Measurements from ENCODE around the gene FCHO2. TPM values are rescaled to one million over a fixed set of nuclear protein-coding genes. Genes with fewer than 3 reads are reported as not detected.

FCHO2 gene
- total and polyA plus RNA-seq, 2 donors (not counting 3 experiments of a cell fraction or from before 2014, with no cell fraction given): 12.0 to 25.2 TPM

GRCh38 chr5:73030531-73030930, 74.7 kb downstream of the FCHO2 start:
- ChIA-PET CTCF (interaction anchor here (0.8 to 1.0 kb wide), 2 partner anchors 21 to 74 kb away, joined by 3 to 4 read pairs; no protein-coding TSS in a partner anchor), POLR2A (no interaction called here)
- Histone ChIP-seq H3K79me2 (ENCODE audit: control insufficient read depth, insufficient read depth, low read length) (no peaks in the 10 kb centered on the region), H3K4me2 (ENCODE audit: insufficient read depth, low read length) (no peak overlapping the region), H4K20me1 (replicated peaks; ENCODE audit: control insufficient read depth, extremely low read depth, insufficient read depth, low read length) (no peaks in the 10 kb centered on the region), H3K9me1 (replicated peaks; ENCODE audit: control insufficient read depth, extremely low read depth, insufficient read depth, low read length) (peaks cover 2% of the 10 kb centered on the region), H3K4me1 (ENCODE audit: control insufficient read depth, extremely low read depth, insufficient read depth, low read length) (peaks cover 16% of the 10 kb centered on the region), H3K9me3 (replicated peaks; ENCODE audit: control insufficient read depth, insufficient read depth, low read length) (no peaks in the 10 kb centered on the region), H3K27me3 (ENCODE audit: control insufficient read depth in 2 of 2, insufficient read depth in 2 of 2, low read length in 2 of 2) (no peaks in the 10 kb centered on the region), H3K4me3 (replicated peaks in 1 of 3; ENCODE audit: insufficient read depth in 1 of 3, low read depth in 1 of 3, low read length in 3 of 3) (no peak overlapping the region), H3K9ac (replicated peaks; ENCODE audit: extremely low read depth, insufficient read depth, low read length) (no peak overlapping the region), H3K27ac (ENCODE audit: insufficient read depth, low read depth, low read length) (peak overlapping the region; percentile 26), H2AFZ (ENCODE audit: low read depth, low read length) (no peak overlapping the region), H3K36me3 (ENCODE audit: control insufficient read depth in 2 of 2, extremely low read depth in 1 of 2, insufficient read depth in 2 of 2, low read length in 2 of 2) (no peaks in the 10 kb centered on the region)
- TF ChIP-seq EZH2 (IDR thresholded peaks at IDR 0.05; ENCODE audit: borderline replicate concordance, low read depth, low read length, severe bottlenecking): no peak
- TF ChIP-seq GATA2 (IDR thresholded peaks at IDR 0.05; ENCODE audit: insufficient read depth, insufficient read length, low read depth, low read length): no peak
- TF ChIP-seq FOS (IDR thresholded peaks at IDR 0.05; ENCODE audit: borderline replicate concordance, insufficient read depth, low read length): no peak
- no peak for TF ChIP-seq CTCF (IDR thresholded peaks at IDR 0.05; ENCODE audit: extremely low read depth in 1 of 2, insufficient read depth in 1 of 2, low read depth in 1 of 2, low read length in 2 of 2)
- no peak for TF ChIP-seq JUN (IDR thresholded peaks at IDR 0.05; ENCODE audit: borderline replicate concordance, insufficient read depth, insufficient read length, low read depth)
- TF ChIP-seq MYC (IDR thresholded peaks at IDR 0.05; ENCODE audit: low read depth, low read length): no peak
- no peak for TF ChIP-seq MAX (IDR thresholded peaks at IDR 0.05; ENCODE audit: insufficient read depth, insufficient read length)
- dilution Hi-C loops (cut with MboI; ENCODE audit: extremely low pct_ligation_motif_present, low sequenced_read_pairs): no loop called here
- no peak for DNase-seq (ENCODE audit: low read depth, low spot score)
- no TSS peak for BruUV-seq (replicated peaks)
- FAIRE-seq: no peak
- intact Hi-C loops (cut with micrococcal nuclease): no loop called here
